SK-N-SH (cell line): ENCODE results near the gene ARL5A. TPM values are rescaled to one million over a fixed set of nuclear protein-coding genes. Genes with fewer than 3 reads are reported as not detected.

Experiments
- CTCF ChIA-PET: fragments of 300-600, 350-600 bp; formaldehyde crosslinking; extraction: SDS; loops from one replicate; lab custom pipeline; 2021; lab: Yijun Ruan, JAX
- POLR2A ChIA-PET: fragments of 350-600 bp; sonication (Branson Sonifier 250); formaldehyde crosslinking; extraction: SDS; loops from one replicate; lab custom pipeline; 2020; ENCODE audit warnings: antibody characterized with exemption, inconsistent platforms; lab: Yijun Ruan, JAX
- DNase-seq: peaks from one replicate; pipeline ENCODE4 v3.0.0; 2012
- H2AFZ ChIP-seq: fragments of 200-600 bp; sonication (generic); 2 replicates; pipeline ENCODE4 v1.8.1; 2016; ENCODE audit warnings: antibody characterized with exemption, mild to moderate bottlenecking, low read depth
- H3F3A ChIP-seq: fragments of 200-600 bp; sonication (generic); replicated peaks from 2 replicates; pipeline ENCODE3; 2016; ENCODE audit warnings: antibody characterized with exemption, mild to moderate bottlenecking; ENCODE audit not compliant: insufficient read depth
- H3K27ac ChIP-seq, 2 experiments: fragments of 200-500 bp in 1 of 2; fragments of 200-600 bp in 1 of 2; sonication (Bioruptor generic) in 1 of 2; sonication (generic), shearing (Covaris generic) in 1 of 2; 2 replicates each; pipeline versions ENCODE4 v1.5.1 to v1.6.1; 2014 to 2016; ENCODE audit warnings: low read depth in 2 of 2, inconsistent platforms in 1 of 2, low read length in 1 of 2, mild to moderate bottlenecking in 1 of 2, mixed read lengths in 1 of 2
- H3K27me3 ChIP-seq: fragments of 200-600 bp; sonication (generic), shearing (Covaris generic); 2 replicates; pipeline ENCODE4 v1.6.1; 2016; ENCODE audit warnings: mixed run types; ENCODE audit not compliant: insufficient read depth
- H3K36me3 ChIP-seq, 2 experiments: fragments of 200-500 bp in 1 of 2; fragments of 200-600 bp in 1 of 2; sonication (Bioruptor generic) in 1 of 2; sonication (generic) in 1 of 2; replicated peaks in 1 of 2; 2 replicates each; pipeline versions ENCODE3 to v1.5.1; 2014 to 2016; ENCODE audit warnings: low read length in 1 of 2, mild to moderate bottlenecking in 1 of 2; ENCODE audit not compliant: insufficient read depth in 2 of 2, control insufficient read depth in 1 of 2
- H3K4me1 ChIP-seq, 2 experiments: fragments of 200-500 bp in 1 of 2; fragments of 200-600 bp in 1 of 2; sonication (Bioruptor generic) in 1 of 2; sonication (generic), shearing (Covaris generic) in 1 of 2; 2 replicates each; pipeline versions ENCODE4 v1.5.1 to v1.6.1; 2014 to 2016; ENCODE audit warnings: low read depth in 1 of 2, low read length in 1 of 2, mixed run types in 1 of 2; ENCODE audit not compliant: insufficient read depth in 2 of 2, control insufficient read depth in 1 of 2
- H3K4me2 ChIP-seq: fragments of 200-600 bp; sonication (generic), shearing (Covaris generic); 2 replicates; pipeline ENCODE4 v1.6.1; 2017; ENCODE audit warnings: mixed run types
- H3K4me3 ChIP-seq, 2 experiments: fragments of 200-500 bp in 1 of 2; fragments of 200-600 bp in 1 of 2; sonication (Bioruptor generic) in 1 of 2; sonication (generic), shearing (Covaris generic) in 1 of 2; 2 replicates each; pipeline versions ENCODE4 v1.5.1 to v1.8.1; 2014 to 2016; ENCODE audit warnings: low read depth in 2 of 2, inconsistent platforms in 1 of 2, low read length in 1 of 2, mild to moderate bottlenecking in 1 of 2, mixed read lengths in 1 of 2, moderate library complexity in 1 of 2
- H3K79me2 ChIP-seq: fragments of 200-600 bp; sonication (generic); 2 replicates; pipeline ENCODE4 v1.8.1; 2017; ENCODE audit warnings: mild to moderate bottlenecking; ENCODE audit not compliant: insufficient read depth
- H3K9ac ChIP-seq: fragments of 200-600 bp; sonication (generic); 2 replicates; pipeline ENCODE4 v1.6.1; 2017; ENCODE audit warnings: mixed run types
- H3K9me2 ChIP-seq: fragments of 200-600 bp; sonication (generic); 2 replicates; pipeline ENCODE4 v1.6.1; 2017; ENCODE audit warnings: mixed run types
- H3K9me3 ChIP-seq: fragments of 200-600 bp; sonication (generic); 2 replicates; pipeline ENCODE4 v1.6.1; 2017; ENCODE audit warnings: mixed run types, mild to moderate bottlenecking, moderate library complexity
- H4K20me1 ChIP-seq: fragments of 200-600 bp; sonication (generic); 2 replicates; pipeline ENCODE4 v1.6.1; 2017; ENCODE audit warnings: mild to moderate bottlenecking, mixed run types; ENCODE audit not compliant: insufficient read depth
- CHD2 ChIP-seq: fragments of 150-350 bp; IDR thresholded peaks from 2 replicates; pipeline ENCODE4 v1.6.1; 2018; ENCODE audit warnings: low read length; ENCODE audit not compliant: partially characterized antibody
- MEF2A ChIP-seq: IDR thresholded peaks from 2 replicates; pipeline ENCODE4 v1.4.0; 2012; ENCODE audit warnings: low read depth, borderline replicate concordance
- POLR2AphosphoS5 ChIP-seq: IDR thresholded peaks from 2 replicates; pipeline ENCODE4 v1.6.1; 2012; ENCODE audit warnings: low read depth, low read length
- RCOR1 ChIP-seq: fragments of 150-350 bp; IDR thresholded peaks from 2 replicates; pipeline ENCODE4 v1.6.1; 2017; ENCODE audit warnings: antibody characterized with exemption, low read length
- RFX5 ChIP-seq: IDR thresholded peaks from 2 replicates; pipeline ENCODE4 v1.6.1; 2012; ENCODE audit warnings: mild to moderate bottlenecking, improper control_type of control experiment, low read length
- RXRA ChIP-seq: IDR thresholded peaks from 2 replicates; pipeline ENCODE4 v1.4.0; 2012; ENCODE audit warnings: low read depth, mild to moderate bottlenecking, borderline replicate concordance
- SMC3 ChIP-seq: IDR thresholded peaks from 2 replicates; pipeline ENCODE4 v1.6.1; 2012; ENCODE audit warnings: low read depth, low read length, improper control_type of control experiment
- TEAD4 ChIP-seq: IDR thresholded peaks from 2 replicates; pipeline ENCODE4 v1.4.0; 2012; ENCODE audit warnings: mild to moderate bottlenecking, borderline replicate concordance; ENCODE audit not compliant: insufficient read depth
- WGBS: methylation state at CpG from one replicate; pipeline ENCODE4 v1.1.6; 2017; ENCODE audit warnings: low lambda C conversion rate; 5-methylcytosine and 5-hydroxymethylcytosine counted together
- polyA plus RNA-seq, 3 experiments: library from polyadenylated mRNA; depleted of rRNA; stranded (reverse); fragments of >200 nt; gene quantifications; 2 replicates each; pipeline ENCODE4 v1.2.3, GENCODE V29; 2012

Gene ARL5A
- polyA plus RNA-seq, 1 of the 3 experiments (the other 2 are of a cell fraction), result 8.2 TPM

- Histone ChIP-seq H3K27me3 (no peaks in the 10 kb centered on the region), H3K9ac (no peak overlapping the region), H3F3A (peaks cover 3% of the 10 kb centered on the region), H3K4me1 (peaks cover 0 to 11% of the 10 kb centered on the region in 2 experiments; a peak in 2 of 4 replicates), H3K9me2 (no peaks in the 10 kb centered on the region), H3K27ac (no peak overlapping the region), H3K4me3 (no peak overlapping the region), H3K79me2 (peaks cover 21% of the 10 kb centered on the region), H3K4me2 (no peak overlapping the region), H3K36me3 (no peaks in the 10 kb centered on the region), H3K9me3 (no peaks in the 10 kb centered on the region)
- no peak for DNase-seq
- ChIA-PET POLR2A (no interaction called here), CTCF (interaction anchor here (0.7 to 1.1 kb wide), 3 partner anchors 25 to 195 kb away, joined by 3 to 4 read pairs (median 3); no protein-coding TSS in a partner anchor)
- 89% methylated on average over 2 of the region's 2 CpGs for WGBS
- TF ChIP-seq CHD2 (no peak), RCOR1 (no peak), SMC3 (no peak), MEF2A (no peak)
- TF ChIP-seq, all 33 proteins: peak for 0
- H2AFZ ChIP-seq, result no peak overlapping the region
- H4K20me1 ChIP-seq, result peaks cover 11% of the 10 kb centered on the region
Measured at GRCh38 chr2:151830961-151831360, 2.7 kb upstream of the ARL5A start.

- POLR2A ChIA-PET, result interaction anchor here (0.8 kb wide), 1 partner anchor 16 kb away, joined by 3 read pairs; no protein-coding TSS in a partner anchor
- H3K27ac ChIP-seq, result peak overlapping the region; percentile 16 to 81; a peak in 3 of 4 replicates
Measured at GRCh38 chr2:151828890-151829324, 686 bp upstream of the ARL5A start.

DNA sequence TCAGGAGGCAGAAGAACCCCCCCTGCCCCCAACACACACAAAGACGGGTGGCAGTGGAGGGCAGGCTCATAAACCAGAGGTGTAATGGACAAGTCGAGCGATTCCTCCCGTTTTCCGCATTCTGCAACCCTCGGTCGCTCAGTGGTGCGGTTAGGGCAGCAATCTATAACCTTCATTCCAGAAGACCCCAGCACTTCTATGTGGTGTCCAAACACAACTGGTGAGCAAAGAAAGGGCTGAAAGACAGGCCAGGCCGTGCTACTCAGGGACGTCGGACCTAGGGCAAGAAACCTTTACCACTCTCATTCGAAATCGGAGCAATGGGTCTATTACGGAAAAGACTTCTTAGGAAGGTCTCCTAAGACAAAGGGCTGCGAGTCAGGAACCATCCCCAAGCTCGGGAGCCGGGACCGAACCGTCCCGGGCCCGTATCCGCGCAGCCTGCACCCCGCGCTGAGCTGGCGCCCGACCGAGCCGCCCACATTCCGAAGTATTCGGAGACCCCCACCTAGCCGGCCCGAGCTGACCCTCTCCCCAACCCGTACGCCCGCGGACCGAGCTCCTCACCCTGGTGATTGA, 568 bp downstream of the ARL5A start:
- CTCF ChIA-PET, result interaction anchor here (1.0 to 2.5 kb wide), 2 partner anchors 9 to 198 kb away, joined by 4 to 9 read pairs; no protein-coding TSS in a partner anchor
- POLR2A ChIA-PET, result interaction anchor here (0.8 kb wide), 1 partner anchor 22 kb away, joined by 3 read pairs; no protein-coding TSS in a partner anchor

More at GRCh38 chr2:151828890-151829324, 686 bp upstream of the ARL5A start:
- H2AFZ ChIP-seq, result peak overlapping the region; percentile 96
- H3K4me2 ChIP-seq, result peak overlapping the region; percentile 91
- H3K79me2 ChIP-seq, result peaks cover 41% of the 10 kb centered on the region
- H4K20me1 ChIP-seq, result peaks cover 27% of the 10 kb centered on the region
- H3K9me2 ChIP-seq, result no peaks in the 10 kb centered on the region
- no peaks in the 10 kb centered on the region for H3K27me3 ChIP-seq
- no peaks in the 10 kb centered on the region for H3K9me3 ChIP-seq
- TF ChIP-seq RFX5, result no peak
- no peak for TF ChIP-seq SMC3
- TF ChIP-seq POLR2AphosphoS5, result no peak
- TF ChIP-seq RXRA, result no peak
- peak overlapping the region; percentile 84 to 96 for H3K4me3 ChIP-seq
- H3K36me3 ChIP-seq, result no peaks in the 10 kb centered on the region
- CTCF ChIA-PET, result interaction anchor here (1.0 kb wide), 1 partner anchor 8 kb away, joined by 4 read pairs; no protein-coding TSS in a partner anchor
- no peak overlapping the region for H3K9ac ChIP-seq
- peaks cover 3% of the 10 kb centered on the region for H3F3A ChIP-seq
- 66% methylated on average over 5 of the region's 5 CpGs for WGBS
- H3K4me1 ChIP-seq, result peaks cover 0 to 11% of the 10 kb centered on the region in 2 experiments; a peak in 2 of 4 replicates
- no peak for DNase-seq

More for the DNA sequence above, 568 bp downstream of the ARL5A start:
- H3K36me3 ChIP-seq, result no peaks in the 10 kb centered on the region
- peak; percentile 36 for DNase-seq
- peaks cover 0 to 15% of the 10 kb centered on the region in 2 experiments; a peak in 2 of 4 replicates for H3K4me1 ChIP-seq
- peak overlapping the region; percentile 86 for H2AFZ ChIP-seq
- H4K20me1 ChIP-seq, result peaks cover 40% of the 10 kb centered on the region
- peak overlapping the region; percentile 91 for H3K4me2 ChIP-seq
- no peaks in the 10 kb centered on the region for H3K9me3 ChIP-seq
- no peaks in the 10 kb centered on the region for H3K27me3 ChIP-seq
- 7% methylated on average over 18 of the region's 38 CpGs for WGBS
- H3K79me2 ChIP-seq, result peaks cover 53% of the 10 kb centered on the region
- peak overlapping the region; percentile 89 for H3K9ac ChIP-seq
- H3K4me3 ChIP-seq, result peak overlapping the region; percentile 84 to 96
- H3K9me2 ChIP-seq, result no peaks in the 10 kb centered on the region
- peak overlapping the region; percentile 64 to 86 for H3K27ac ChIP-seq
- peaks cover 11% of the 10 kb centered on the region for H3F3A ChIP-seq
- TF ChIP-seq RCOR1 (0 out of 2 replicates have a peak, but pooled peaks have one; percentile 15), TEAD4 (no peak)
